Activated CD4-positive, alpha-beta T cell treated with anti-CD3 and anti-CD28 coated beads, Interleukin-2, amount 50 U/mL, for 16 hours (primary cell): ENCODE results near the gene APOC3.
"Not testable (repeated sequence)": the region's sequence is repeated elsewhere in the genome, so short reads cannot be mapped to it uniquely, and the experiment has no call there.

ENCODE experiments used
- DNase-seq: peaks from one replicate; pipeline ENCODE4 v3.0.0-alpha.2; 2020

The APOC3 gene

DNA sequence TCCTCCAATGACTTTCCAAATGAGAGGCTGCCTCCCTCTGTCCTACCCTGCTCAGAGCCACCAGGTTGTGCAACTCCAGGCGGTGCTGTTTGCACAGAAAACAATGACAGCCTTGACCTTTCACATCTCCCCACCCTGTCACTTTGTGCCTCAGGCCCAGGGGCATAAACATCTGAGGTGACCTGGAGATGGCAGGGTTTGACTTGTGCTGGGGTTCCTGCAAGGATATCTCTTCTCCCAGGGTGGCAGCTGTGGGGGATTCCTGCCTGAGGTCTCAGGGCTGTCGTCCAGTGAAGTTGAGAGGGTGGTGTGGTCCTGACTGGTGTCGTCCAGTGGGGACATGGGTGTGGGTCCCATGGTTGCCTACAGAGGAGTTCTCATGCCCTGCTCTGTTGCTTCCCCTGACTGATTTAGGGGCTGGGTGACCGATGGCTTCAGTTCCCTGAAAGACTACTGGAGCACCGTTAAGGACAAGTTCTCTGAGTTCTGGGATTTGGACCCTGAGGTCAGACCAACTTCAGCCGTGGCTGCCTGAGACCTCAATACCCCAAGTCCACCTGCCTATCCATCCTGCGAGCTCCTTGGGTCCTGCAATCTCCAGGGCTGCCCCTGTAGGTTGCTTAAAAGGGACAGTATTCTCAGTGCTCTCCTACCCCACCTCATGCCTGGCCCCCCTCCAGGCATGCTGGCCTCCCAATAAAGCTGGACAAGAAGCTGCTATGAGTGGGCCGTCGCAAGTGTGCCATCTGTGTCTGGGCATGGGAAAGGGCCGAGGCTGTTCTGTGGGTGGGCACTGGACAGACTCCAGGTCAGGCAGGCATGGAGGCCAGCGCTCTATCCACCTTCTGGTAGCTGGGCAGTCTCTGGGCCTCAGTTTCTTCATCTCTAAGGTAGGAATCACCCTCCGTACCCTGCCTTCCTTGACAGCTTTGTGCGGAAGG is 2.9 kb downstream of the APOC3 start:
- DNase-seq = no peak

DNA sequence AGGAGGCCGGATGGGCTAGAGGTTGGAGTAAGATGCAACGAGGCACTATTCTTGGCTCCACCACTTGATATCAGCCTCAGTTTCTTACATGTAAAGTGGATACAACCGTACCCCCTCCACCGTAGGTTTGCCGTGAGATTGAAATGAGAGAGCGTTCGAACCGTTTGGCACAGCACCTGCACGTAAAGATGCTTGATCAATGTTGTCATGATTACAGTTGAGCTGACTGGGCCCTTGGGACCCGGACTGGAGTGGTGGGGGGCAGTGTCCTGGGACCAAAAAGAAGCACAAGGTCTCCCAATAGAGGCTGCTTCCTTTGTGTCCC is 3.7 kb downstream of the APOC3 start:
- no peak for DNase-seq

DNA sequence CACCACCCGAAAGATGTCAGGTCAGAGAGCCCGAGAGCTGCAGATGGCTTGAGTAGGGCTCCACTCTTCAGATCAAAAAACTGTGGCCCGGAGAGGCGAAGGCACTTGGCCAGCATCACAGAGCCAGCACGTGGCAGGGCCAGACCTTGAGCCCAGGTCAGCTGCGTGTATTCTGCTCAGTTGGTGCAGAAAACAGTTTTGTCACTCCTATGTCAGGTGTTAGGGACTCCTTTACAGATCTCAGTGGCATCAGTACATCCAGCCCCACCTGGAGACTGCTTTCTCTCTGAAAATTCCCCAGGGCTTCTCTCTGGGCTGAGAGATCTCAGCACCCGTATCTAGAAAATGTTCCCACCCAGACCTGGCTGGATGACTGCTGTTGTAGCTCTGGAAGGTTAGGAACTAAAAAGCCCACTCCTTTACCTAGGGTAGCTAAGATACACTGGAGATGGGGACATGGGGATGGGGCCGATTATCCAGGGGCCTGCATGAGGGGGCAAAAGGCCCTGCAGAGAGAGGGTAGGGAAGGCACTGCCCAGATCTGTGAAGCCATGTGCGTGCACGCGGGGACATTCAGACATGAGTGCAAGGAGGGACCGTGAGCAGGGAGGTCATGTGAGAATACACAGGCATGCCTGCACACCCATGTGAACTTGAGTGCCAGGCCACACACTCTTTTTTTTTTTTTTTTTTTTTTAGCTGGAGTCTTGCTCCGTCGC is 4.3 kb downstream of the APOC3 start:
- DNase-seq = no peak

GRCh38 chr11:116834535-116835041 is 4.9 kb downstream of the APOC3 start:
- not testable (repeated sequence) for DNase-seq

DNA sequence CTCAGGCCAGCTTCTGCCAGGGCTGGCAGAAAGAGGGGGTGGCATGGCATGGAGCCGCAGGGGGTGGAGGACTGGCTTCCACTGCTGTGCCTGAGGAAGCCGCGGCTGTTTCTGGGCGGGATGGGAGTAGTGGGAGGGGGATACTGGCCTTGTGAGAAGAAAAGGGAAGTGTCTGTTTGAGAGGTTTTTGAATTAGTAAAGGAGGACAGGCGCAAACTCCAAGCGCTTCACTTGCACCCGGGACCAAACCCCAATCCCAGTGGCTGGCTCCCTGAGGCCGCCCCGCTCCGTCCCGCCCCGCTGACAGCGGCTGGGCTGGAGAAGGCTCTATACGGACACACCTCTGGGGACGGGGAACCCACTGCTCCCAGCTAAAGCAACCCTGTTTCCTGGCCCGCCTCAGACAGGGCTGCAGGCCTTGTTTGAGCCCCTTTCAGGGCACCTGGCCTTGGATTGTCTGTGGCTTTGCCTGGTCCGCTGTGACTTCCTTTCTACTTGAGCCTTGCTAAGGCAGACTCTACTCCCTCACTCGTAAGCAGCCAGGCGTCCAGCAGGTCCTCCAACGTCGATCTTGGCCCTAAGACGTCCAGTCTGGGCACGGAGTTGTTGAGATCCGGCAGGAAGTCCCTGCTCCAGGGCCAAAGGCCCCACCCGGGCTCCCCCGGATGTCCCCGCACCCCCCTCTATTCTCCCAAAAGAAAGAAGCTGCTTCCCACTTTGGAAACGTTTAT is 5.5 kb downstream of the APOC3 start:
- no peak for DNase-seq

DNA sequence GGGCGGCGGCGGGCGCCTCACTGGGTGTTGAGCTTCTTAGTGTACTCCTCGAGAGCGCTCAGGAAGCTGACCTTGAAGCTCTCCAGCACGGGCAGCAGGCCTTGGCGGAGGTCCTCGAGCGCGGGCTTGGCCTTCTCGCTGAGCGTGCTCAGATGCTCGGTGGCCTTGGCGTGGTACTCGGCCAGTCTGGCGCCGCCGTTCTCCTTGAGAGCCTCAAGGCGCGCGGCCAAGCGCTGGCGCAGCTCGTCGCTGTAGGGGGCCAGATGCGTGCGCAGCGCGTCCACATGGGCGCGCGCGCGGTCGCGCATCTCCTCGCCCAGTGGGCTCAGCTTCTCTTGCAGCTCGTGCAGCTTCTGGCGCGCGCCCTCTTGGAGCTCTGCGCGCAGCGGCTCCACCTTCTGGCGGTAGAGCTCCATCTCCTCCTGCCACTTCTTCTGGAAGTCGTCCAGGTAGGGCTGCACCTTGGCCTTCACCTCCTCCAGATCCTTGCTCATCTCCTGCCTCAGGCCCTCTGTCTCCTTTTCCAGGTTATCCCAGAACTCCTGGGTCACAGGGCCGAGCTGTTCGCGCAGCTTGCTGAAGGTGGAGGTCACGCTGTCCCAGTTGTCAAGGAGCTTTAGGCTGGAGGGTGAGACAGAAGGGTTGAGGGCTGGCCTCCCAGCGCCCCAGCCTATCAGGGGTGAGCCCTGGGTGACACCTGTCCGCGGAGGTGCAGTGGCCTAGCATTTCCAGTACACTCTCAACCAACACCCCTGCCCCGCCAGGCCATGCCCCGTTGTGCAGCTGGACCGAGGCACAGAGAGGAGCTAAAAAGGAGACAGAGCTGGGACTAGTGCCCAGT is 6.3 kb downstream of the APOC3 start:
- peak; percentile 88 for DNase-seq

DNA sequence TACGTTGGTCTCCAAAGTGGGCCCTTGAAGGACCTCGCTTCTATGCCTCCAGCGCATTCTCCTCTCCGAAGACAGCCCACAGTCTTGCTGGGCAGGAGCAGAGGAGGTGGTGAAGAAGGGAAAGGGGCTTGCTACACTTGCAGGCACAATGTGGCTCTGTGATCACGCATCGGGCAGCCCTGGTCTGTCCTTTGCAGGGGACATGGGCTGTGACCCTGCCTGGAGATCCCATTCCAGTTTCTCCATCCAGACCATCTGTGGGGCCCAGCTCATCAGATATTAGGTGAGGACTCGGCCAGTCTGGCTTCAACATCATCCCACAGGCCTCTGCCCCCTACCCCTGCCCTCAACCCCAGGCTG is 6.9 kb downstream of the APOC3 start:
- DNase-seq = no peak

GRCh38 chr11:116837231-116838091 is 7.8 kb downstream of the APOC3 start, which contains the start of gene APOA1:
Gene APOA1, minus strand, starts transcription at chr11:116837622. Its CDS starts 235 bp downstream, at chr11:116837387.
- DNase-seq = no peak

GRCh38 chr11:116838321-116839084 is 8.8 kb downstream of the APOC3 start:
- DNase-seq = no peak

DNA sequence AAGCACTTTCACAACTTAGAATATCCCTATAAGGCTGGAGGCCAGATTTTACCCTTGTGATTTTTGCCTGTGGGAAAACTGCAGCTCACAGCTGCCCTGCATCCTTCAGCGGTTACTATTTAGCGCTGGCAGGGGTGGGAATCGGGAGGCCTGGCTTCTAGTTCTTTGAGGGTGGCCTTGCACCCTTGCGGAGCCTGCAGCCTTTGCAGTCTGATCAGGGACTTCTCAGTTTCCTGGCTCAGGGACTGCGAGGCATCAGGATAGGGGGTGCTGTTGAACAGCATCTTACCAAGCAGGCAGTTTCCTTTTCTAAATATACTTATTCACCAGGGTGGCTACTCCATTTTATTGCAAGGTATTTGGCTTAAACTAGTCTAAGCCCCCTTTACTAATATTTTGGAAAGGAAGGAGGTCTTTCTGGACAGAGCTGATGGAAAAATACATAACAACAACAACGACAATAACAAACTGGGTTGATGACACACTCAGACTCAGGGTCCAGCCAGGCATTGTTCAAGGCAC is 10.6 kb downstream of the APOC3 start:
- DNase-seq = no peak

GRCh38 chr11:116840746-116841296 is 11.1 kb downstream of the APOC3 start:
- DNase-seq = no peak

DNA sequence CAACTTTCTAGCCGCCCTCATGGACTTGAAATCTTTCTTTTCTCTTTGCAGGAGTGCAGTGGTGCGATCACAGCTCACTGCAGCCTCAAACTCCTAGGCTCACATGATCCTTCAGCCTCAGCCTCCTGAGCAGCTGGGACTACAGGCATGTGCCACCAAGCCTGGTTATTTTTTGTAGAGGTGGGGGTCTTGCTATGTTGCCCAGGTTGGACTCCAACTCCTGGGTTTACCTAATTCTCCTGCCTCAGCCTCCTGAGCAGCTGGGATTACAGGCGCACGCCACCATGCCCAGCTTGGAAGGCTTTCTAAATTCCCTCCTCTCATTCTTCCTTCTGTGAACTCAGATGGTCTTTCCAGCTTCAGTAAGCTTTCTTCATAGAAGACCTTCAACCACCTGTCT is 12.4 kb downstream of the APOC3 start:
- DNase-seq = no peak

- no peak for DNase-seq
Observed at GRCh38 chr11:116842909-116843308, 13.2 kb downstream of the APOC3 start.

- no peak for DNase-seq
Observed at GRCh38 chr11:116843661-116844060, 14.0 kb downstream of the APOC3 start.

- DNase-seq = no peak
Observed at GRCh38 chr11:116844722-116845121, 15.0 kb downstream of the APOC3 start.

- DNase-seq = no peak
Observed at GRCh38 chr11:116847612-116848011, 17.9 kb downstream of the APOC3 start.

- no peak for DNase-seq
Observed at GRCh38 chr11:116849060-116849459, 19.4 kb downstream of the APOC3 start.

GRCh38 chr11:116849486-116849885 is 19.8 kb downstream of the APOC3 start:
- no peak for DNase-seq

- DNase-seq = peak; percentile 73
Observed at GRCh38 chr11:116851626-116852025, 21.9 kb downstream of the APOC3 start.
